Activated CD8-positive, alpha-beta memory T cell treated with anti-CD3 and anti-CD28 coated beads, Interleukin-2, amount 50 U/mL, for 48 hours (primary cell): ENCODE data around the gene PTPRN2.

Experiments used
- DNase-seq: peaks from one replicate; pipeline ENCODE4 v3.0.0-alpha.2; 2020

PTPRN2 gene

DNA sequence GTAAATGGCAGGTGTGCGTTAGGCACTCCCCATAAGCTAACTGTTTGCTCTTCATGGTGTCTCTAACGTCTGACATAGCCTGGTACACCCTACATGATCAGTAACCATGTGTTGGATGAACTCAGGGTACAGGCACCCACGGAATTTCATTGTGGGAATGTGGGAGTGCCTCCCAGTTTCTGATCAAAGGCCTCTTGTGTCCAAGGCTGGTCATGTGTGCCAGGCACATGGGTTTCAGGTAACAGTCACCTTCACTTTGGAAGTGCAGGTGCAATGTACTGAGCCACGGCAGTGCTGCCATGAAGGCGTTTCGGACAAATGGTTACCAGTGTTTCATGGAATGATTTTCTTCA is 952.5 kb downstream of the PTPRN2 start:
- no peak for DNase-seq

DNA sequence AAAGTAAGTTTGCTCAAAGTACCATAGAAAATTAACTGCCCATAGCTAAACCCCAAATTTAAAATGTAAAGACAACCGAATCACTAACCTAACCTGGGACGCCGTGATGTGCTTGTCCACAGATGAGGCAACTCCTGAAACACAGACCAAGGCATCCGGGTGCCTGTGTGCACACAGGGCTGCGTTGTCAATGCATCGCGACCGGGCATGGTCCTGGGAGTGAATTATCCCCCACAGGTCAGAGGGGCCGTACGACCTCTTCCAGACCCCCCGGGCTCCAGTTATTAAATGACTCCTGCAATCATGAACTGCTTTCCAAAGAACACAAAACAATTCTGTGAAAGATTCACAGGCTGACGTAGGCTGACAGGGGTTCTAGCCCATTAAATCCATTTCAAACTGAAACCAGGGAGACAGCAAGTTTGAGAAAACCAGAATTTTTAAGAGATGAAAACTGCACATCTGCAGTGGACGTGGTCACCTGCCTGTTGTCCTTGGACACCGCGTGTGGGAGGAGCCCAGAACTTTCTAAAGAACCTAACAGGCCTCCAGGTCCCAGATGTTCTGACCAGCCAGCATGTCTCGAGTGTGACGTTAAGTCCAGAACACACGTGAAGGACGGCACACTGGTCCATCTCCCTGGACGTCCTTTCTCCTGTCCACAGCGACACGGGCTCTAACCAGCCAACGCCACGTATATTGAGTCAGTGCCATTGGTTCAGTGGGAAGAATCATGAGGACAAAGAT is 953.0 kb downstream of the PTPRN2 start:
- no peak for DNase-seq

GRCh38 chr7:157633465-157634185 is 954.0 kb downstream of the PTPRN2 start:
- DNase-seq, result no peak

DNA sequence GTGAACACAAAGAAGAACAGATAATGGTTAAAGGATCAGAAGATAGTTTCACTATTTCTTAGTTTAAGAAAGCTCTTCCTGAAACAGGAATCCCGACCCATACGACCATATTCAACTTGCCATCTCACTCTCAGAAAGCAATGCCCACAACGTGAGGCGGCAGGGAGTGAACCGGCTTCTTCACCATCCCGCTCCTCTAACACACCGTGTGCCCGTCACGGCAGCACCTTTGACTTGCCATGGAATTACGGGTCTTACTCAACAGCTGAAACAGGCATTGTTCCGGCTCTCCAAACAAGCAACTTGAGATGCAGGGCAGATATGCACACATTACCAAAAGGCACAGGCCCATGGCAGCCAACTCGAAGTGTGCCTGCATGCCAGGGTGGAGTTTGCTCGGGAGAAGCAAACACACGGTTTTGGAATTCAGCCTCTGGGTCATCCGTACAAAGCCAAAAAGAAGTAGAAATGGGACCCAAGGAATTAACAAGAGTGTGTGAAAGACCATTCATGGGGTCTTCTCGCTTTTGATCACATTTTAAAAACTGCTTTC is 957.2 kb downstream of the PTPRN2 start:
- no peak for DNase-seq

DNA sequence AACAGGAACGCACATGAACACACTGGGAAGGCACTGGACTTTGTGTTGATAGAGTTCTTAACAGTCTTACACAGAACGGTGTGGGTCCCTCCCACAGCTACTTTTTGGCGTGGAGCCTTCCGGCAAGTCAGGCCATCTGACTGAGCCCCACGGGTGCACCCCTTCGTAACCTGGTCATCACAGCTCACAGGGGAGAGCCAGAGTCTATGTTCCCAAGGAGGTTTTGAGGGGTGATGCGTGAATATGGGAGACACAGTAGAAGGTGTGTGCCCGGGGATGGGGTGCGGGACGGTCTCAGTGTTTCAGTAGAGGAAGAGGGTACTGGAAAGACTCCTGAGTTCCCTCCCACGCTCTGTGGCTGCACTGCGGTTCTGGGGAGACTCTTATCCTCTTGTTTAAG is 959.2 kb downstream of the PTPRN2 start:
- no peak for DNase-seq

DNA sequence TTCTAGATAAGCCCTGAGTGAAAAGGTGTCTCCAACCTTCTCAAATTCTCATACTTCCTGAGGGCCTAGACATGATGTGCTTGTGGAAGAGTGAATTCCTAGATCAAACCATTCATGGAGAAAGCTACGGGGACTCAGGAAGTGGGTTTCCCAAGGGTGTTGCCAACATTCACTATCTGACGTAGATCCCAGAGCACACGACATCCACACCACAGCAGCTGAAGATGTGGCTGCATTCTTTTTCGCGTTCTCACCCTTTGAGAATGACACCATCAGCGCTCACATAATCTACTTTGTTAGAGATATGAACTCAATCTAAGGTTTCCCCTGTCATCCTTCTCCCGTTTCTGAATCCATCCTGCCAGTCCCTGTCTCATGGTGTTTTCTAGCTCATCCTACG is 960.0 kb downstream of the PTPRN2 start:
- DNase-seq, result no peak

DNA sequence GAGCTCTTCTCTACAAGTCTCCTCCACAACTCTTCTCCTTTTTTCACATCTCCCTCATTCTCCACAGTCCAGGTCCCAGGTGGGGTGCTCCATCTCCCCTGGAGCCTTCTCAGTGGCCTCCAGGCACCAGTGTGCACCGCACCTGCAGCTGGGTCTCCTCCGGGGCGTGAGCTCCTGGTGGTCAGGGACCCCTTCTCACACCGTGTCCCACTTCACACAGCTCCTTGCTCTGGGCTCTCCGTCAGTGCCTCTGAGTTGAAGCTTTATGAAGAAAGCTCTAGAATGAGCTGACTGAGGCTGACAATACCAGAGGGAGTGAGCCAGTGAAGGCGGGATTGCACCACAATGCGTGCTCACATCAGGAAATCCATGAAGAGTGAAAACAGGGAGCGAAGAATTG is 960.6 kb downstream of the PTPRN2 start:
- no peak for DNase-seq

- DNase-seq, result no peak
Measured at GRCh38 chr7:157625973-157626742, 961.5 kb downstream of the PTPRN2 start.

DNA sequence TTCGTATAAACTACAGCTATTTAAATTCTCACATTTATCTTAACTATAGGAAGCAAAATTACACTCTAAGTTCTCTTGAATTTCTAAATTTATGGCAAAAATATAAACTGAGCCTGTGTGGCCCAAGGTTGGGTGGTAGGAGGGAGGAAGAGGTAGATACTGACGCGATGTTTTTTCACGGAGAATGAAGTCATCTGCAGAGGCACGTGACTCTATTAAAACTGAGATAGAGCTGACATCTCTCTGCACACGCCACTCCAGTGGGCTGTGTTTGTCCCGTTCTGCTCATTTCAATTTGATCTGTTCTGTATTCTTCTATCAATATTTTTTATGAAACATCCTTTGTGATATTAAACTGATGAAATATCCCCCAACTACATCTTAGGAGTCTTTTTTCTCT is 964.1 kb downstream of the PTPRN2 start:
- DNase-seq, result no peak

- DNase-seq, result no peak
Measured at GRCh38 chr7:157622408-157623205, 965.0 kb downstream of the PTPRN2 start.

DNA sequence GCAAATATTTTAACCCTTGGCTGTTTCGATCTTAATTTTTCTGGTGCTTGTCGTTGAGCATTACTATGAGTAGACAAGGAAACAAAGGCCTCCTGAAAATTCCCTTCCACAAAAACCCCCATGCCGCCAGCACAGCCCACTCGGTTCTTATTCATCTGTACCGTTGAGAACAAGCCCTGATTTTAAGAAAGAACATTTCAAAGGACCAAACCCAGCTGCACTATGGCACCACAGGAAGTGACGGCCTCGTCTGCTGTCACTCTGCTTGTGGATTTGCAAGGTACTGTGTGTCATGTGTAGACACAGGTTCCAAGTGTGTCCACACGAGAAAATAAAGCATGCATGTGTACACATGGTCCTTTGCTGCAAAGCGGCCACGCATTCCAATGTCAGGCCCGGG is 965.6 kb downstream of the PTPRN2 start:
- no peak for DNase-seq

DNA sequence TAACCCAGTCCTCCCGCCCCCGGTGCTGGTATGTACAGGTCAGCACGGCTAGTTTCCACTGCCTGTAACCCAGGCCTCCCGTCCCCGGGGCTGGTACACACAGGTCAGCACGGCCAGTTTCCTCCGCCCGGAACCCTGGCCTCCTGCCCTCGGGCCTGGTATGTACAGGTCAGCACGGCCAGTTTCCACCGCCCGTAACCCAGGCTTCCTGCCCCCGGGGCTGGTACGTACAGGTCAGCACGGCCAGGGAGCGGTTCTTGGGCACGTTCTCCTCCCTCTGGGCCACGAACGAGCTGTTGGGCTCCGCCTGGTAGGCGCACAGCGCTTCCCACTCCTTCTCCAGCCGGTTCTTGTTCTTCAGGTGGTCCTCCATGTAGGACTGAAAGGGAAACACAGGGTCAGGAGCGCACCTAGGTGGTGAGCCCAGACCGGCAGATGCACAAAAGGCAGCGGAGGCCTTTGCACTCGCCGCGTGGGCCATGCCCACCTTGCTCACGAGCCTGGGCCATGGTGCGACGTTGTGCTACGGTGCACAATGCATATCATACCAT is 966.4 kb downstream of the PTPRN2 start:
- no peak for DNase-seq

DNA sequence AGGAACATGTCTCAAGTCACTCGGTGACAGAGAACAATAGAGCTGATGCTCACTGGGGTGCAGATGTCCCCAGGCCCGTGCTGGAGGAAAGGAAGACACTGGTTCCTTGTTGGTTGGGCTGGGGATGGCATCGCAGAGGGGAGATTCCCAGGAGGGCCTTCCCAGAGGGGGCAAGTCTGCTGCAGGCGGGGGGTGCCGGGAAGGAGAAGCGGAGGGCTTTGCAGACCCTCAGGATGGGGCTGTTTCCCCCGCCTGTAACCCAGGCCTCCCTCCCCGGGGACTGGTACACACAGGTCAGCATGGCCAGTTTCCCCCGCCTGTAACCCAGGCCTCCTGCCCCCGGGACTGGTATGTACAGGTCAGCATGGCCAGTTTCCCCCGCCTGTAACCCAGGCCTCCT is 967.0 kb downstream of the PTPRN2 start:
- DNase-seq, result no peak

DNA sequence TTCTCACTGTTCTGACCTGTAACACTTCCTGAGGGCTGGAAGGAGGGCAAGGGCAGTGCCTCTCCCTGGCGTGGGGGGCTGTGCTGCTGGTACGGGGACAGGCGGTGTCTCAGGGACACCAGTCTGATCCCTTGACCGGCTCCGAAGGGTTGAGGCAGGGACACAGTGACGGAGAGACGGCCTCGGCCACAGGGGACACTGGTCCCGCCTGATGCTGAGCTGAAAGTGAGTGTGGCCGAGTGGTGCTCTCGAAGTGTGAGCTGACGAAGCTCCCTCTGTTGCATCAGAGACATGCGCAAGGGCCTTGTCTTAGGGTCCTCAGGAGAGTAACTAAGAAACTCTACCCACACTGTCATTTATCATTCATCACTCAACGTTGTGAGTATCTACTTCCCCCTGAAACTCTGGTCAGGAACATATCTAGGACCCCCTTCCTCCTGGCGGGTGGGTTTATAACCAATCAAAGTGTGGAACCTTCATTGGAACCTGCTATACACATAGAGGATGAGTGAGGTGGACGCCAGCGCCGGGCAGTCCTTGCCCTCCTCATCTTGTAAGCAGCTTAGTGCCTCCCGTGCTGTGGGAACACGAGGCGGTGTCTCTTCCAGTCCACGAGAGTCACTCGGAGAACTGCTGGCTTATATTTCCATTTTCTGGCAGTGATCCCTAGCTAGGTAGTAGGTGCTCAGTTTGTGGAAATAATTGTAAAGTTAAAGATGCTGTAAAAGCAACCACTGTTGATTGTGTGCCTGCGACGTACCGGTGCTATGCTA is 967.7 kb downstream of the PTPRN2 start:
- DNase-seq, result no peak

DNA sequence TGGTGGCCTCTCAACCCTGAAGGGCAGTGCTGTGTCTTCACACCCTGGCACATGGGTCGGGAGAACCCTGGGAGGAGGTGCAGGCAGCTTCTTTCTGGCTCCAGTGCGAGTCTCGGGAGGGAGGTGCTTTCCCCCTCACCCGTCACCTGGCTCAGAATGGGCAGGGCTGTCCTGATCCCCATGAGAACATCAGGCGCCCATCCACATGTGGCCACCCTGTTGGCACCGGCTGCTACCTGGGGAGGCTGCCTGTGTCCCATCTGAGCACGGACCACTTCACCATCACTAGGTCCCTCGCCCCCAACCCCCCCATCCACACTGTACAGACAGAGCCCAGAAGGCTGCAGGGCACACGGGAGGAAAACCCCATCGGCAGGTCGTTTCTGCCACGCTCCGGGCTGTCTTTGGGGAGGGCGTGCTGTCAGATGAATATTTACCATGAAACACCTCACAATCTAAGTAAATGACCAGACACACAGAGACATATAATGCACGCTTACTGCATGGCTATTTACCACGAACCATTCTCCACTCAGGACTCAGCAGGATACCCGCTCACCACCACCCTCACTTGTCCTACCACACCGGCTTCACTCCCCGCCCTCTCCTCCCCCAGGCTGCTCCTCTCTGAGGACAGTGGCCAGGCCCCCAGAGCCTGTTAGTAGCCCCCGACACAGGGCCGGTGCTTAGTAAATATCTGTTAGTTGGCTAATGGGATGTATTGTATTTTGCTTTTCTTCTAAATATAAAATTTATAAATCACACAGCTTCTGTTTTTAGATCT is 968.6 kb downstream of the PTPRN2 start:
- DNase-seq, result no peak

DNA sequence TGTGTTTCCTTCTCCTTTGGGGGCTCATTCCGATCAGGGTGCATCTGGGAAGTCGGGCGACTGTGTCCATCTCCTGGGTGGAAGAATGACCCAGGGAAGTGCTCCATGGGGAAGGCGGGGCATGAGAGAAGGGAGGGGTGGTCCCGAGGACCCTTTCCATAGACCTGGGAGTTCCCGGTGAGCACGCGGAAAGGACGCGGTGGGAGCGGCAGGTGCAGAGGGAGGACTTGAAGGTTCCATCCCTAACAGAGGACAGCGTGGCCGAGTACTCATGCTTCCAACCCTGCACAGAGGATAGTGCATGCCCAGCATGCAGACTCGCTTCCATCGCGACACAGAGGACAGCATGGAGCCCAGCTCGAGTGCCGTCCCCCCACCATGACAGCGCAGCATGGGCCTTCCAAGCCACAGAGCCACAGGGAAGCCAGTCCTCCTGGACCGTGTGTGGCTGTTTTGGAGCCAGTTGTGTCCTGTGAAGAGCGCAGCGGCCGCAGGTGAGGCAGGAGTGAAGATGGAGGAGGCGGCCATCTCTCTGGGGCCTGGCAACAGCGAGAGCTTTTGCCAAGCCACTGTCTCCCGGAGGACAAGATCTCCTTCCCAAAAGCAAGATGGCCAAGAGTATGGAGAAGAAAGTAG is 969.4 kb downstream of the PTPRN2 start:
- no peak for DNase-seq

- no peak for DNase-seq
Measured at GRCh38 chr7:157617401-157617800, 970.2 kb downstream of the PTPRN2 start.

- no peak for DNase-seq
Measured at GRCh38 chr7:157616931-157617330, 970.7 kb downstream of the PTPRN2 start.

DNA sequence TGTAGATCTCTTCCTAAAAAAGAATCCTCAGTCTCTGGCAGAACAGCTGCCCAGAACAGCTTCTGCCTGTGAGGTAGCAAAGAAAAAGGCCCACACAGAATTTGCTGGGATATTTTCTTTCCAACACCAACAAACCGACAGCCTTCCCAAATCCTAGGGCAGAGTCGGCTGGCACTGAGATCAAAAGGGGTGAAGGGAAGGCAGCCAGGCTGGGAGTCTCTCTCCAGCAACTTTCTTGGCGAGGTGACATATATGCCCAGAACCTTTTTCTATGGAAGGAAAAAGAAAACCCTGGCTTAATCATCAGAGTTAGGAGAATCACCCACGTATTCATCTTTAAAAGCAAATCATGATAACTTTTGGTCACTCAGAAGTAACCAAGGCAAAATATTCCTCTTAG is 971.2 kb downstream of the PTPRN2 start:
- no peak for DNase-seq

GRCh38 chr7:157615852-157616251 is 971.8 kb downstream of the PTPRN2 start:
- no peak for DNase-seq
